ENCODE results near the gene EML5.
A peak's percentile ranks its signal among the peaks of the same experiment; 100 is the strongest.

The EML5 gene

GRCh38 chr14:88617479-88617878 is 175.3 kb downstream of the EML5 start:
- no peak for TF ChIP-seq CTCF (IDR thresholded peaks at IDR 0.05; ENCODE audit: low read depth, low read length)
- TF ChIP-seq POLR2A (IDR thresholded peaks at IDR 0.05; ENCODE audit: extremely low read depth, insufficient read length) = no peak
- TF ChIP-seq MAX (IDR thresholded peaks at IDR 0.05; ENCODE audit: low read depth, low read length) = no peak
- TF ChIP-seq MYC (IDR thresholded peaks at IDR 0.05; ENCODE audit: low read depth, low read length) = no peak
- H3K4me3 ChIP-seq (ENCODE audit: low read depth, low read length) = no peak overlapping the region
- no peak for DNase-seq (ENCODE audit: low read depth)

- DNase-seq (ENCODE audit: low read depth) = no peak
- H3K4me3 ChIP-seq (ENCODE audit: low read depth, low read length) = no peak overlapping the region
Observed at GRCh38 chr14:88616697-88617096, 176.1 kb downstream of the EML5 start.

GRCh38 chr14:88614218-88614907 is 178.4 kb downstream of the EML5 start:
- DNase-seq (ENCODE audit: low read depth) = no peak
- H3K4me3 ChIP-seq (ENCODE audit: low read depth, low read length) = no peak overlapping the region
- no peak for TF ChIP-seq MAX (IDR thresholded peaks at IDR 0.05; ENCODE audit: low read depth, low read length)
- no peak for TF ChIP-seq MYC (IDR thresholded peaks at IDR 0.05; ENCODE audit: low read depth, low read length)
- no peak for TF ChIP-seq POLR2A (IDR thresholded peaks at IDR 0.05; ENCODE audit: extremely low read depth, insufficient read length)
- TF ChIP-seq CTCF (IDR thresholded peaks at IDR 0.05; ENCODE audit: low read depth, low read length) = no peak

More at GRCh38 chr14:88616697-88617096, 176.1 kb downstream of the EML5 start:
- no peak for TF ChIP-seq POLR2A (IDR thresholded peaks at IDR 0.05; ENCODE audit: extremely low read depth, insufficient read length)
- TF ChIP-seq MAX (IDR thresholded peaks at IDR 0.05; ENCODE audit: low read depth, low read length) = no peak
- TF ChIP-seq MYC (IDR thresholded peaks at IDR 0.05; ENCODE audit: low read depth, low read length) = no peak
- no peak for TF ChIP-seq CTCF (IDR thresholded peaks at IDR 0.05; ENCODE audit: low read depth, low read length)

- DNase-seq (ENCODE audit: low read depth) = peak; percentile 60
- TF ChIP-seq POLR2A (IDR thresholded peaks at IDR 0.05; ENCODE audit: extremely low read depth, insufficient read length) = no peak
- H3K4me3 ChIP-seq (ENCODE audit: low read depth, low read length) = no peak overlapping the region
Observed at GRCh38 chr14:88613552-88614010, 179.2 kb downstream of the EML5 start.

GRCh38 chr14:88612981-88613380 is 179.8 kb downstream of the EML5 start:
- no peak for TF ChIP-seq MAX (IDR thresholded peaks at IDR 0.05; ENCODE audit: low read depth, low read length)
- no peak for TF ChIP-seq MYC (IDR thresholded peaks at IDR 0.05; ENCODE audit: low read depth, low read length)
- TF ChIP-seq CTCF (IDR thresholded peaks at IDR 0.05; ENCODE audit: low read depth, low read length) = no peak
- no peak for TF ChIP-seq POLR2A (IDR thresholded peaks at IDR 0.05; ENCODE audit: extremely low read depth, insufficient read length)
- DNase-seq (ENCODE audit: low read depth) = no peak
- H3K4me3 ChIP-seq (ENCODE audit: low read depth, low read length) = no peak overlapping the region

GRCh38 chr14:88611878-88612277 is 180.9 kb downstream of the EML5 start:
- no peak for TF ChIP-seq MYC (IDR thresholded peaks at IDR 0.05; ENCODE audit: low read depth, low read length)
- no peak for TF ChIP-seq CTCF (IDR thresholded peaks at IDR 0.05; ENCODE audit: low read depth, low read length)
- TF ChIP-seq POLR2A (IDR thresholded peaks at IDR 0.05; ENCODE audit: extremely low read depth, insufficient read length) = no peak
- TF ChIP-seq MAX (IDR thresholded peaks at IDR 0.05; ENCODE audit: low read depth, low read length) = no peak
- H3K4me3 ChIP-seq (ENCODE audit: low read depth, low read length) = no peak overlapping the region
- no peak for DNase-seq (ENCODE audit: low read depth)
